H9 (cell line): Measurements from ENCODE around the gene ARAP2. TPM values are rescaled to one million over a fixed set of nuclear protein-coding genes. Genes with fewer than 3 reads are reported as not detected.

ENCODE experiments used
- DNase-seq: peaks from one replicate; pipeline ENCODE4 v3.0.0-alpha.2; 2017
- H2AFZ ChIP-seq: one replicate; pipeline ENCODE4 v1.6.1; 2013; ENCODE audit warnings: mild to moderate bottlenecking, low read length, control low read depth, moderate library complexity
- H2AK5ac ChIP-seq: 2 replicates; pipeline ENCODE4 v1.6.1; 2013; ENCODE audit warnings: low read length, control low read depth, mixed read lengths; ENCODE audit not compliant: insufficient read length
- H2BK120ac ChIP-seq: one replicate; pipeline ENCODE4 v1.6.1; 2013; ENCODE audit warnings: low read depth, mild to moderate bottlenecking, low read length, control low read depth, inconsistent platforms; ENCODE audit not compliant: poor library complexity, severe bottlenecking
- H2BK12ac ChIP-seq: 2 replicates; pipeline ENCODE4 v1.6.1; 2013; ENCODE audit warnings: low read length, control low read depth, mixed read lengths, low read depth; ENCODE audit not compliant: insufficient read length
- H2BK15ac ChIP-seq: 2 replicates; pipeline ENCODE4 v1.6.1; 2013; ENCODE audit warnings: low read depth, low read length, control low read depth
- H2BK20ac ChIP-seq: one replicate; pipeline ENCODE4 v1.6.1; 2013; ENCODE audit warnings: low read depth, mild to moderate bottlenecking, low read length, control low read depth, inconsistent platforms; ENCODE audit not compliant: poor library complexity, severe bottlenecking
- H2BK5ac ChIP-seq: 2 replicates; pipeline ENCODE4 v1.6.1; 2013; ENCODE audit warnings: low read length, control low read depth, mixed read lengths; ENCODE audit not compliant: insufficient read length
- H3K14ac ChIP-seq: 2 replicates; pipeline ENCODE4 v1.6.1; 2013; ENCODE audit warnings: low read length, control low read depth; ENCODE audit not compliant: insufficient read depth
- H3K18ac ChIP-seq: 2 replicates; pipeline ENCODE4 v1.6.1; 2013; ENCODE audit warnings: low read depth, mild to moderate bottlenecking, mixed read lengths, low read length, control low read depth; ENCODE audit not compliant: insufficient read length
- H3K23ac ChIP-seq: 2 replicates; pipeline ENCODE4 v1.6.1; 2013; ENCODE audit warnings: low read length, control low read depth, mixed read lengths, low read depth; ENCODE audit not compliant: insufficient read length
- H3K23me2 ChIP-seq: 2 replicates; pipeline ENCODE4 v1.6.1; 2013; ENCODE audit warnings: low read depth, mild to moderate bottlenecking, mixed read lengths, low read length, control low read depth; ENCODE audit not compliant: insufficient read length, poor library complexity, severe bottlenecking
- H3K27ac ChIP-seq: 2 replicates; pipeline ENCODE4 v1.5.1; 2013; ENCODE audit warnings: low read length, control low read depth, mixed read lengths, low read depth; ENCODE audit not compliant: insufficient read length
- H3K27me3 ChIP-seq: 2 replicates; pipeline ENCODE4 v1.6.1; 2013; ENCODE audit warnings: low read length, control low read depth, inconsistent platforms; ENCODE audit not compliant: insufficient read depth
- H3K4ac ChIP-seq: 2 replicates; pipeline ENCODE4 v1.6.1; 2013; ENCODE audit warnings: low read depth, mild to moderate bottlenecking, control low read depth, inconsistent platforms, low read length, moderate library complexity
- H3K4me1 ChIP-seq: 2 replicates; pipeline ENCODE4 v1.6.1; 2013; ENCODE audit warnings: low read length, control low read depth, inconsistent platforms; ENCODE audit not compliant: insufficient read depth
- H3K4me2 ChIP-seq: 2 replicates; pipeline ENCODE4 v1.6.1; 2013; ENCODE audit warnings: low read length, control low read depth, mixed read lengths; ENCODE audit not compliant: insufficient read length, insufficient read depth
- H3K56ac ChIP-seq: 2 replicates; pipeline ENCODE4 v1.6.1; 2013; ENCODE audit warnings: low read depth, mild to moderate bottlenecking, mixed read lengths, low read length, control low read depth; ENCODE audit not compliant: insufficient read length
- H3K79me1 ChIP-seq: 2 replicates; pipeline ENCODE4 v1.6.1; 2013; ENCODE audit warnings: low read depth, mild to moderate bottlenecking, moderate library complexity, low read length, control low read depth, inconsistent platforms; ENCODE audit not compliant: insufficient read depth, poor library complexity, severe bottlenecking
- H3K79me2 ChIP-seq: 2 replicates; pipeline ENCODE4 v1.6.1; 2013; ENCODE audit warnings: low read length, control low read depth, inconsistent platforms; ENCODE audit not compliant: insufficient read depth
- H3K9ac ChIP-seq: 2 replicates; pipeline ENCODE4 v1.6.1; 2013; ENCODE audit warnings: low read length, control low read depth, mixed read lengths; ENCODE audit not compliant: insufficient read length; ENCODE audit errors: extremely low read depth
- H3K9me3 ChIP-seq: one replicate; pipeline ENCODE4 v1.6.1; 2013; ENCODE audit warnings: low read depth, low read length, inconsistent platforms; ENCODE audit not compliant: control insufficient read depth
- H3T11ph ChIP-seq: one replicate; pipeline ENCODE4 v1.6.1; 2013; ENCODE audit warnings: mild to moderate bottlenecking, low read length, control low read depth, inconsistent platforms
- H4K20me1 ChIP-seq: one replicate; pipeline ENCODE4 v1.6.1; 2013; ENCODE audit not compliant: control insufficient read depth, insufficient read length, insufficient read depth
- H4K5ac ChIP-seq: 2 replicates; pipeline ENCODE4 v1.6.1; 2013; ENCODE audit warnings: low read depth, mild to moderate bottlenecking, mixed read lengths, low read length, control low read depth; ENCODE audit not compliant: insufficient read length
- H4K8ac ChIP-seq: replicated peaks from 2 replicates; pipeline ENCODE4 v1.6.1; 2013; ENCODE audit warnings: low read length, control low read depth, mixed read lengths, low read depth; ENCODE audit not compliant: insufficient read length
- H4K91ac ChIP-seq: 2 replicates; pipeline ENCODE4 v1.6.1; 2013; ENCODE audit warnings: low read depth, mild to moderate bottlenecking, moderate library complexity, mixed read lengths, low read length, control low read depth; ENCODE audit not compliant: insufficient read length
- H3K27ac Mint-ChIP-seq, 3 experiments: 2 replicates in 2 of 3; 3 replicates in 1 of 3; pipeline ENCODE4 v1.8.0; 2020 to 2021; ENCODE audit warnings: mixed read lengths in 3 of 3, mild to moderate bottlenecking in 1 of 3, moderate library complexity in 1 of 3
- H3K27me3 Mint-ChIP-seq: 2 replicates; pipeline ENCODE4 v1.8.0; 2021; ENCODE audit warnings: low read depth, mild to moderate bottlenecking, moderate library complexity, mixed read lengths
- H3K36me3 Mint-ChIP-seq, 3 experiments: 2 replicates in 2 of 3; 3 replicates in 1 of 3; pipeline ENCODE4 v1.8.0; 2020 to 2021; ENCODE audit warnings: low read depth in 3 of 3, mixed read lengths in 3 of 3; ENCODE audit not compliant: insufficient read depth in 1 of 3
- H3K4me1 Mint-ChIP-seq, 2 experiments: 2 replicates each; pipeline ENCODE4 v1.8.0; 2020; ENCODE audit warnings: mixed read lengths in 2 of 2
- H3K4me3 Mint-ChIP-seq, 2 experiments: 2 replicates in 1 of 2; 3 replicates in 1 of 2; pipeline ENCODE4 v1.8.0; 2020 to 2021; ENCODE audit warnings: mild to moderate bottlenecking in 2 of 2, mixed read lengths in 2 of 2, moderate library complexity in 1 of 2
- H3K9me3 Mint-ChIP-seq, 2 experiments: 2 replicates in 1 of 2; 3 replicates in 1 of 2; pipeline ENCODE4 v1.8.0; 2020; ENCODE audit warnings: mild to moderate bottlenecking in 2 of 2, mixed read lengths in 2 of 2, moderate library complexity in 1 of 2
- CTCF ChIP-seq: fragments of 200-600 bp; sonication (generic); conservative IDR thresholded peaks from 3 replicates; pipeline ENCODE4 v1.8.0; 2021; ENCODE audit warnings: antibody characterized with exemption, mild to moderate bottlenecking
- WGBS: extraction: QIAGEN DNeasy Blood & Tissue Kit; methylation state at CpG from one replicate; pipeline ENCODE4 v1.1.7; 2013; ENCODE audit warnings: missing lambda C conversion rate, low lambda C conversion rate, mixed read lengths; ENCODE audit not compliant: insufficient read length; ENCODE audit errors: extremely low coverage; 5-methylcytosine and 5-hydroxymethylcytosine counted together
- total RNA-seq: library from RNA; stranded (reverse); gene quantifications from 2 replicates; pipeline ENCODE4 v1.2.1, GENCODE V29; 2021

Gene ARAP2
- total RNA-seq, 1 experiment from 2014 or later, result 6.3 TPM

- no peak overlapping the region for H3K4me2 ChIP-seq
- no peaks in the 10 kb centered on the region for H3K9me3 ChIP-seq
- H3K79me1 ChIP-seq, result no peaks in the 10 kb centered on the region
- H2BK5ac ChIP-seq, result no peak overlapping the region
- H2BK20ac ChIP-seq, result no peak overlapping the region
- H3K27ac ChIP-seq, result no peak overlapping the region
- H3K27me3 ChIP-seq, result no peaks in the 10 kb centered on the region
- H3K23me2 ChIP-seq, result no peaks in the 10 kb centered on the region
- H3K14ac ChIP-seq, result no peak overlapping the region
- Mint-ChIP-seq H3K36me3 (no peaks in the 10 kb centered on the region), H3K4me1 (peaks cover 3 to 9% of the 10 kb centered on the region in 2 experiments; a peak in 3 of 4 replicates), H3K4me3 (no peak overlapping the region), H3K27ac (no peak overlapping the region), H3K27me3 (no peaks in the 10 kb centered on the region), H3K9me3 (no peaks in the 10 kb centered on the region)
- no peaks in the 10 kb centered on the region for H4K20me1 ChIP-seq
- no peaks in the 10 kb centered on the region for H3K79me2 ChIP-seq
- no peak for DNase-seq
- WGBS, result no CpG with 5 or more reads among the region's 1 CpG
- no peak overlapping the region for H2AFZ ChIP-seq
- H3K9ac ChIP-seq, result no peak overlapping the region
- H2BK12ac ChIP-seq, result no peak overlapping the region
- no peak overlapping the region for H4K8ac ChIP-seq
- H3T11ph ChIP-seq, result no peak overlapping the region
- no peak overlapping the region for H3K56ac ChIP-seq
- no peak overlapping the region for H3K4ac ChIP-seq
- H3K23ac ChIP-seq, result no peak overlapping the region
- H3K18ac ChIP-seq, result no peak overlapping the region
- no peak overlapping the region for H4K91ac ChIP-seq
- H2BK15ac ChIP-seq, result no peak overlapping the region
- no peak overlapping the region for H2BK120ac ChIP-seq
- H4K5ac ChIP-seq, result no peak overlapping the region
- H3K4me1 ChIP-seq, result no peaks in the 10 kb centered on the region
- TF ChIP-seq CTCF, result no peak
- H2AK5ac ChIP-seq, result no peak overlapping the region
These were observed 33.2 kb downstream of the ARAP2 start for GRCh38 chr4:36211084-36211483.
